Hepatocyte (in vitro differentiated cells): ENCODE data around the gene PPP1R9A.

Source experiments
- EZH2phosphoT487 ChIP-seq: fragments of 200-600 bp; sonication (generic); IDR thresholded peaks from one replicate; pipeline ENCODE4 v1.6.1; 2018; ENCODE audit warnings: antibody characterized with exemption, mild to moderate bottlenecking, low read depth, moderate library complexity; ENCODE audit not compliant: unreplicated experiment, severe bottlenecking
- TF ChIP-seq, protein P1 (sequence below): fragments of 200-600 bp; sonication (generic); IDR thresholded peaks from 2 replicates; pipeline ENCODE4 v1.5.1; 2016; ENCODE audit warnings: antibody characterized with exemption, mild to moderate bottlenecking; ENCODE audit not compliant: poor library complexity

DNA sequence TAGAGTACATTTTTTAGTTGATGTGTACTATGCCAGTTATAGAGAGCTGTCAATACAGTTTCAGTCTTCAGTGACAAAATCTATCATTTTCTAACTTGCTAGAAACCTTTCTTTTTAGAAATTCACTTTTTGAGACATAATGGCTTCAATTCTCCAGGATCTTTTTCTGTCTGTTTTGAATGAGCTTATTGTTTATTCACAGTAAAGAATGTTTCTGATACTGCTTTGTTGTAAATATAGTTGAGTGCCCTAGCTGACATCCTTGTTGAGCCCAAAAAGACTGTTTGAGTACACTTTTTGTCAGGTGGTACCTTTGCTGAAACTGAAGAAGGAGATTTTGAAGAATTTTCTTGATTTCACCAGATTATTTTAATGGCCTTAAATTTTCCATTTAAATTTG is 139.9 kb downstream of the PPP1R9A start:
- TF ChIP-seq, protein P1, sequence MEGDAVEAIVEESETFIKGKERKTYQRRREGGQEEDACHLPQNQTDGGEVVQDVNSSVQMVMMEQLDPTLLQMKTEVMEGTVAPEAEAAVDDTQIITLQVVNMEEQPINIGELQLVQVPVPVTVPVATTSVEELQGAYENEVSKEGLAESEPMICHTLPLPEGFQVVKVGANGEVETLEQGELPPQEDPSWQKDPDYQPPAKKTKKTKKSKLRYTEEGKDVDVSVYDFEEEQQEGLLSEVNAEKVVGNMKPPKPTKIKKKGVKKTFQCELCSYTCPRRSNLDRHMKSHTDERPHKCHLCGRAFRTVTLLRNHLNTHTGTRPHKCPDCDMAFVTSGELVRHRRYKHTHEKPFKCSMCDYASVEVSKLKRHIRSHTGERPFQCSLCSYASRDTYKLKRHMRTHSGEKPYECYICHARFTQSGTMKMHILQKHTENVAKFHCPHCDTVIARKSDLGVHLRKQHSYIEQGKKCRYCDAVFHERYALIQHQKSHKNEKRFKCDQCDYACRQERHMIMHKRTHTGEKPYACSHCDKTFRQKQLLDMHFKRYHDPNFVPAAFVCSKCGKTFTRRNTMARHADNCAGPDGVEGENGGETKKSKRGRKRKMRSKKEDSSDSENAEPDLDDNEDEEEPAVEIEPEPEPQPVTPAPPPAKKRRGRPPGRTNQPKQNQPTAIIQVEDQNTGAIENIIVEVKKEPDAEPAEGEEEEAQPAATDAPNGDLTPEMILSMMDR = no peak
- no peak for TF ChIP-seq EZH2phosphoT487
